SK-N-SH (cell line): Measurements from ENCODE around the gene PSTPIP2. TPM values are rescaled to one million over a fixed set of nuclear protein-coding genes. Genes with fewer than 3 reads are reported as not detected.

Experiments used
- CTCF ChIA-PET: fragments of 300-600, 350-600 bp; formaldehyde crosslinking; extraction: SDS; loops from one replicate; lab custom pipeline; 2021; lab: Yijun Ruan, JAX
- POLR2A ChIA-PET: fragments of 350-600 bp; sonication (Branson Sonifier 250); formaldehyde crosslinking; extraction: SDS; loops from one replicate; lab custom pipeline; 2020; ENCODE audit warnings: antibody characterized with exemption, inconsistent platforms; lab: Yijun Ruan, JAX
- DNase-seq: peaks from one replicate; pipeline ENCODE4 v3.0.0; 2012
- H2AFZ ChIP-seq: fragments of 200-600 bp; sonication (generic); 2 replicates; pipeline ENCODE4 v1.8.1; 2016; ENCODE audit warnings: antibody characterized with exemption, mild to moderate bottlenecking, low read depth
- H3F3A ChIP-seq: fragments of 200-600 bp; sonication (generic); replicated peaks from 2 replicates; pipeline ENCODE3; 2016; ENCODE audit warnings: antibody characterized with exemption, mild to moderate bottlenecking; ENCODE audit not compliant: insufficient read depth
- H3K27ac ChIP-seq, 2 experiments: fragments of 200-500 bp in 1 of 2; fragments of 200-600 bp in 1 of 2; sonication (Bioruptor generic) in 1 of 2; sonication (generic), shearing (Covaris generic) in 1 of 2; 2 replicates each; pipeline versions ENCODE4 v1.5.1 to v1.6.1; 2014 to 2016; ENCODE audit warnings: low read depth in 2 of 2, inconsistent platforms in 1 of 2, low read length in 1 of 2, mild to moderate bottlenecking in 1 of 2, mixed read lengths in 1 of 2
- H3K27me3 ChIP-seq: fragments of 200-600 bp; sonication (generic), shearing (Covaris generic); 2 replicates; pipeline ENCODE4 v1.6.1; 2016; ENCODE audit warnings: mixed run types; ENCODE audit not compliant: insufficient read depth
- H3K36me3 ChIP-seq, 2 experiments: fragments of 200-500 bp in 1 of 2; fragments of 200-600 bp in 1 of 2; sonication (Bioruptor generic) in 1 of 2; sonication (generic) in 1 of 2; replicated peaks in 1 of 2; 2 replicates each; pipeline versions ENCODE3 to v1.5.1; 2014 to 2016; ENCODE audit warnings: low read length in 1 of 2, mild to moderate bottlenecking in 1 of 2; ENCODE audit not compliant: insufficient read depth in 2 of 2, control insufficient read depth in 1 of 2
- H3K4me1 ChIP-seq, 2 experiments: fragments of 200-500 bp in 1 of 2; fragments of 200-600 bp in 1 of 2; sonication (Bioruptor generic) in 1 of 2; sonication (generic), shearing (Covaris generic) in 1 of 2; 2 replicates each; pipeline versions ENCODE4 v1.5.1 to v1.6.1; 2014 to 2016; ENCODE audit warnings: low read depth in 1 of 2, low read length in 1 of 2, mixed run types in 1 of 2; ENCODE audit not compliant: insufficient read depth in 2 of 2, control insufficient read depth in 1 of 2
- H3K4me2 ChIP-seq: fragments of 200-600 bp; sonication (generic), shearing (Covaris generic); 2 replicates; pipeline ENCODE4 v1.6.1; 2017; ENCODE audit warnings: mixed run types
- H3K4me3 ChIP-seq, 2 experiments: fragments of 200-500 bp in 1 of 2; fragments of 200-600 bp in 1 of 2; sonication (Bioruptor generic) in 1 of 2; sonication (generic), shearing (Covaris generic) in 1 of 2; 2 replicates each; pipeline versions ENCODE4 v1.5.1 to v1.8.1; 2014 to 2016; ENCODE audit warnings: low read depth in 2 of 2, inconsistent platforms in 1 of 2, low read length in 1 of 2, mild to moderate bottlenecking in 1 of 2, mixed read lengths in 1 of 2, moderate library complexity in 1 of 2
- H3K79me2 ChIP-seq: fragments of 200-600 bp; sonication (generic); 2 replicates; pipeline ENCODE4 v1.8.1; 2017; ENCODE audit warnings: mild to moderate bottlenecking; ENCODE audit not compliant: insufficient read depth
- H3K9ac ChIP-seq: fragments of 200-600 bp; sonication (generic); 2 replicates; pipeline ENCODE4 v1.6.1; 2017; ENCODE audit warnings: mixed run types
- H3K9me2 ChIP-seq: fragments of 200-600 bp; sonication (generic); 2 replicates; pipeline ENCODE4 v1.6.1; 2017; ENCODE audit warnings: mixed run types
- H3K9me3 ChIP-seq: fragments of 200-600 bp; sonication (generic); 2 replicates; pipeline ENCODE4 v1.6.1; 2017; ENCODE audit warnings: mixed run types, mild to moderate bottlenecking, moderate library complexity
- H4K20me1 ChIP-seq: fragments of 200-600 bp; sonication (generic); 2 replicates; pipeline ENCODE4 v1.6.1; 2017; ENCODE audit warnings: mild to moderate bottlenecking, mixed run types; ENCODE audit not compliant: insufficient read depth
- CHD2 ChIP-seq: fragments of 150-350 bp; IDR thresholded peaks from 2 replicates; pipeline ENCODE4 v1.6.1; 2018; ENCODE audit warnings: low read length; ENCODE audit not compliant: partially characterized antibody
- ELF1 ChIP-seq: IDR thresholded peaks from 2 replicates; pipeline ENCODE4 v1.4.0; 2012
- EP300 ChIP-seq, 2 experiments: IDR thresholded peaks; 2 replicates each; pipeline versions ENCODE4 v1.4.0 to v1.6.1; 2012; ENCODE audit warnings: borderline replicate concordance in 1 of 2, low read depth in 1 of 2, low read length in 1 of 2
- JUND ChIP-seq: IDR thresholded peaks from 2 replicates; pipeline ENCODE4 v1.4.0; 2012
- MEF2A ChIP-seq: IDR thresholded peaks from 2 replicates; pipeline ENCODE4 v1.4.0; 2012; ENCODE audit warnings: low read depth, borderline replicate concordance
- MXI1 ChIP-seq: IDR thresholded peaks from 2 replicates; pipeline ENCODE4 v1.6.1; 2012; ENCODE audit warnings: mild to moderate bottlenecking, low read depth, low read length, improper control_type of control experiment
- NRF1 ChIP-seq: IDR thresholded peaks from 2 replicates; pipeline ENCODE4 v1.6.1; 2012; ENCODE audit warnings: low read depth, mild to moderate bottlenecking, low read length
- POLR2AphosphoS5 ChIP-seq: IDR thresholded peaks from 2 replicates; pipeline ENCODE4 v1.6.1; 2012; ENCODE audit warnings: low read depth, low read length
- RAD21 ChIP-seq: IDR thresholded peaks from 2 replicates; pipeline ENCODE4 v1.6.1; 2012; ENCODE audit warnings: mild to moderate bottlenecking, low read length
- RCOR1 ChIP-seq: fragments of 150-350 bp; IDR thresholded peaks from 2 replicates; pipeline ENCODE4 v1.6.1; 2017; ENCODE audit warnings: antibody characterized with exemption, low read length
- RXRA ChIP-seq: IDR thresholded peaks from 2 replicates; pipeline ENCODE4 v1.4.0; 2012; ENCODE audit warnings: low read depth, mild to moderate bottlenecking, borderline replicate concordance
- SIN3A ChIP-seq: IDR thresholded peaks from 2 replicates; pipeline ENCODE4 v1.6.1; 2012; ENCODE audit warnings: low read depth, mild to moderate bottlenecking, low read length, moderate library complexity, borderline replicate concordance
- TAF1 ChIP-seq: IDR thresholded peaks from 2 replicates; pipeline ENCODE4 v1.6.1; 2012; ENCODE audit warnings: low read depth, mild to moderate bottlenecking, low read length, moderate library complexity, borderline replicate concordance
- TCF12 ChIP-seq: IDR thresholded peaks from 2 replicates; pipeline ENCODE4 v1.4.0; 2012
- USF2 ChIP-seq: fragments of 150-350 bp; IDR thresholded peaks from 2 replicates; pipeline ENCODE4 v1.6.1; 2017; ENCODE audit warnings: antibody characterized with exemption, low read length, low read depth, borderline replicate concordance
- YY1 ChIP-seq: IDR thresholded peaks from 2 replicates; pipeline ENCODE4 v1.4.0; 2012; ENCODE audit warnings: low read depth, mild to moderate bottlenecking
- WGBS: methylation state at CpG from one replicate; pipeline ENCODE4 v1.1.6; 2017; ENCODE audit warnings: low lambda C conversion rate; 5-methylcytosine and 5-hydroxymethylcytosine counted together
- polyA plus RNA-seq, 3 experiments: library from polyadenylated mRNA; depleted of rRNA; stranded (reverse); fragments of >200 nt; gene quantifications; 2 replicates each; pipeline ENCODE4 v1.2.3, GENCODE V29; 2012
- TF ChIP-seq, protein P1 (sequence below): fragments of 150-350 bp; IDR thresholded peaks from 2 replicates; pipeline ENCODE4 v1.6.1; 2016; ENCODE audit warnings: mild to moderate bottlenecking, low read depth, low read length
- TF ChIP-seq, protein P2 (sequence below): fragments of 200-600 bp; sonication (generic); IDR thresholded peaks from 2 replicates; pipeline ENCODE4 v1.6.1; 2017; ENCODE audit warnings: antibody characterized with exemption, mild to moderate bottlenecking, moderate library complexity
- TF ChIP-seq, protein P3 (sequence below): IDR thresholded peaks from 2 replicates; pipeline ENCODE4 v1.4.0; 2012; ENCODE audit warnings: low read depth, borderline replicate concordance

PSTPIP2 gene
- polyA plus RNA-seq, 1 of the 3 experiments (the other 2 are of a cell fraction) = 9.5 TPM

DNA sequence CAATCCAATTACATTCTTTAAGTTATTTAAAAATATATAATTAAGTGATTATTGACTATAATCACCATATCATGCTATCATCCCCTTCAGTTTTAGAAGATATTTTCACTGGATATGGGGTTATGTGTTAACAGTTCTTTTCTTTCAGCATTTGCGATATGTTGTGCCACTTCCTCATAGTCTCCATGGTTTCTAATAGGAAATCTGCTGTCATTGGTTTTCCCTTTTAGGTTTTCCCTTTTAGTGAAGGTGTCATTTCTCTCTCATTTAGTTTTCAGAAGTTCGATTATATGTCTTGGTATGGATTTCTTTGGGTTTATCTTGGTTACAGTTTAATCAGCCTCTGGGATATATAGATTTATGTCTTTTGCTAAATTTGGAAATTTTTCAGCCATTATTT, 70.2 kb downstream of the PSTPIP2 start:
- H3K4me2 ChIP-seq = no peak overlapping the region
- no peaks in the 10 kb centered on the region for H4K20me1 ChIP-seq
- H3K27ac ChIP-seq = no peak overlapping the region
- TF ChIP-seq POLR2AphosphoS5 = no peak
- no peak for TF ChIP-seq YY1
- TF ChIP-seq MEF2A = no peak
- TF ChIP-seq JUND = no peak
- no peak for TF ChIP-seq TAF1
- TF ChIP-seq CHD2 = no peak
- TF ChIP-seq RXRA = no peak
- H3K9me3 ChIP-seq = peaks cover 6% of the 10 kb centered on the region; the same call in 1 of the 2 replicates
- no peak for DNase-seq
- no peaks in the 10 kb centered on the region for H3K9me2 ChIP-seq
- H3K79me2 ChIP-seq = no peaks in the 10 kb centered on the region
- no peak overlapping the region for H3K9ac ChIP-seq
- no peak overlapping the region for H2AFZ ChIP-seq
- H3K27me3 ChIP-seq = no peaks in the 10 kb centered on the region
- H3F3A ChIP-seq = no peaks in the 10 kb centered on the region
- peaks cover 0 to 2% of the 10 kb centered on the region in 2 experiments; a peak in 1 of 4 replicates for H3K4me1 ChIP-seq
- POLR2A ChIA-PET = no interaction called here
- H3K36me3 ChIP-seq = peaks cover 0 to 16% of the 10 kb centered on the region in 2 experiments
- no peak overlapping the region for H3K4me3 ChIP-seq
- 67% methylated on average over 2 of the region's 2 CpGs for WGBS
- CTCF ChIA-PET = interaction anchor here (1.0 kb wide), 1 partner anchor 25 kb away, joined by 3 read pairs; no protein-coding TSS in a partner anchor

GRCh38 chr18:46001074-46001473, 71.0 kb downstream of the PSTPIP2 start:
- no peak overlapping the region for H3K4me2 ChIP-seq
- H4K20me1 ChIP-seq = no peaks in the 10 kb centered on the region
- H3K9ac ChIP-seq = no peak overlapping the region
- H3K27ac ChIP-seq = no peak overlapping the region
- TF ChIP-seq SIN3A = no peak
- no peak for TF ChIP-seq CHD2
- no peak for TF ChIP-seq USF2
- TF ChIP-seq TAF1 = no peak
- no peak for TF ChIP-seq RXRA
- no peak for TF ChIP-seq MXI1
- TF ChIP-seq MEF2A = no peak
- TF ChIP-seq, protein P1, sequence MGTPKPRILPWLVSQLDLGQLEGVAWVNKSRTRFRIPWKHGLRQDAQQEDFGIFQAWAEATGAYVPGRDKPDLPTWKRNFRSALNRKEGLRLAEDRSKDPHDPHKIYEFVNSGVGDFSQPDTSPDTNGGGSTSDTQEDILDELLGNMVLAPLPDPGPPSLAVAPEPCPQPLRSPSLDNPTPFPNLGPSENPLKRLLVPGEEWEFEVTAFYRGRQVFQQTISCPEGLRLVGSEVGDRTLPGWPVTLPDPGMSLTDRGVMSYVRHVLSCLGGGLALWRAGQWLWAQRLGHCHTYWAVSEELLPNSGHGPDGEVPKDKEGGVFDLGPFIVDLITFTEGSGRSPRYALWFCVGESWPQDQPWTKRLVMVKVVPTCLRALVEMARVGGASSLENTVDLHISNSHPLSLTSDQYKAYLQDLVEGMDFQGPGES = no peak
- no peak for TF ChIP-seq RAD21
- TF ChIP-seq, protein P2, sequence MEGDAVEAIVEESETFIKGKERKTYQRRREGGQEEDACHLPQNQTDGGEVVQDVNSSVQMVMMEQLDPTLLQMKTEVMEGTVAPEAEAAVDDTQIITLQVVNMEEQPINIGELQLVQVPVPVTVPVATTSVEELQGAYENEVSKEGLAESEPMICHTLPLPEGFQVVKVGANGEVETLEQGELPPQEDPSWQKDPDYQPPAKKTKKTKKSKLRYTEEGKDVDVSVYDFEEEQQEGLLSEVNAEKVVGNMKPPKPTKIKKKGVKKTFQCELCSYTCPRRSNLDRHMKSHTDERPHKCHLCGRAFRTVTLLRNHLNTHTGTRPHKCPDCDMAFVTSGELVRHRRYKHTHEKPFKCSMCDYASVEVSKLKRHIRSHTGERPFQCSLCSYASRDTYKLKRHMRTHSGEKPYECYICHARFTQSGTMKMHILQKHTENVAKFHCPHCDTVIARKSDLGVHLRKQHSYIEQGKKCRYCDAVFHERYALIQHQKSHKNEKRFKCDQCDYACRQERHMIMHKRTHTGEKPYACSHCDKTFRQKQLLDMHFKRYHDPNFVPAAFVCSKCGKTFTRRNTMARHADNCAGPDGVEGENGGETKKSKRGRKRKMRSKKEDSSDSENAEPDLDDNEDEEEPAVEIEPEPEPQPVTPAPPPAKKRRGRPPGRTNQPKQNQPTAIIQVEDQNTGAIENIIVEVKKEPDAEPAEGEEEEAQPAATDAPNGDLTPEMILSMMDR = no peak
- TF ChIP-seq ELF1 = no peak
- no peak for TF ChIP-seq NRF1
- TF ChIP-seq TCF12 = no peak
- TF ChIP-seq RCOR1 = no peak
- no peak for TF ChIP-seq YY1
- TF ChIP-seq, protein P3, sequence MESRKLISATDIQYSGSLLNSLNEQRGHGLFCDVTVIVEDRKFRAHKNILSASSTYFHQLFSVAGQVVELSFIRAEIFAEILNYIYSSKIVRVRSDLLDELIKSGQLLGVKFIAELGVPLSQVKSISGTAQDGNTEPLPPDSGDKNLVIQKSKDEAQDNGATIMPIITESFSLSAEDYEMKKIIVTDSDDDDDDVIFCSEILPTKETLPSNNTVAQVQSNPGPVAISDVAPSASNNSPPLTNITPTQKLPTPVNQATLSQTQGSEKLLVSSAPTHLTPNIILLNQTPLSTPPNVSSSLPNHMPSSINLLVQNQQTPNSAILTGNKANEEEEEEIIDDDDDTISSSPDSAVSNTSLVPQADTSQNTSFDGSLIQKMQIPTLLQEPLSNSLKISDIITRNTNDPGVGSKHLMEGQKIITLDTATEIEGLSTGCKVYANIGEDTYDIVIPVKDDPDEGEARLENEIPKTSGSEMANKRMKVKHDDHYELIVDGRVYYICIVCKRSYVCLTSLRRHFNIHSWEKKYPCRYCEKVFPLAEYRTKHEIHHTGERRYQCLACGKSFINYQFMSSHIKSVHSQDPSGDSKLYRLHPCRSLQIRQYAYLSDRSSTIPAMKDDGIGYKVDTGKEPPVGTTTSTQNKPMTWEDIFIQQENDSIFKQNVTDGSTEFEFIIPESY = no peak
- no peak for TF ChIP-seq EP300 (IDR thresholded peaks at IDR 0.05; ENCODE audit: borderline replicate concordance in 1 of 2, low read depth in 1 of 2, low read length in 1 of 2)
- ChIA-PET CTCF (no interaction called here), POLR2A (no interaction called here)
- WGBS = 48% methylated on average over 1 of the region's 1 CpG
- no peaks in the 10 kb centered on the region for H3K79me2 ChIP-seq
- no peak for DNase-seq
- peaks cover 0 to 16% of the 10 kb centered on the region in 2 experiments for H3K36me3 ChIP-seq
- H2AFZ ChIP-seq = no peak overlapping the region
- peaks cover 6% of the 10 kb centered on the region; the same call in 1 of the 2 replicates for H3K9me3 ChIP-seq
- H3K27me3 ChIP-seq = no peaks in the 10 kb centered on the region
- no peaks in the 10 kb centered on the region for H3K9me2 ChIP-seq
- H3K4me3 ChIP-seq = no peak overlapping the region
- no peaks in the 10 kb centered on the region for H3F3A ChIP-seq
- peaks cover 0 to 2% of the 10 kb centered on the region in 2 experiments; a peak in 1 of 4 replicates for H3K4me1 ChIP-seq
